ENCODE results near the gene CD3E.

Gene CD3E

DNA sequence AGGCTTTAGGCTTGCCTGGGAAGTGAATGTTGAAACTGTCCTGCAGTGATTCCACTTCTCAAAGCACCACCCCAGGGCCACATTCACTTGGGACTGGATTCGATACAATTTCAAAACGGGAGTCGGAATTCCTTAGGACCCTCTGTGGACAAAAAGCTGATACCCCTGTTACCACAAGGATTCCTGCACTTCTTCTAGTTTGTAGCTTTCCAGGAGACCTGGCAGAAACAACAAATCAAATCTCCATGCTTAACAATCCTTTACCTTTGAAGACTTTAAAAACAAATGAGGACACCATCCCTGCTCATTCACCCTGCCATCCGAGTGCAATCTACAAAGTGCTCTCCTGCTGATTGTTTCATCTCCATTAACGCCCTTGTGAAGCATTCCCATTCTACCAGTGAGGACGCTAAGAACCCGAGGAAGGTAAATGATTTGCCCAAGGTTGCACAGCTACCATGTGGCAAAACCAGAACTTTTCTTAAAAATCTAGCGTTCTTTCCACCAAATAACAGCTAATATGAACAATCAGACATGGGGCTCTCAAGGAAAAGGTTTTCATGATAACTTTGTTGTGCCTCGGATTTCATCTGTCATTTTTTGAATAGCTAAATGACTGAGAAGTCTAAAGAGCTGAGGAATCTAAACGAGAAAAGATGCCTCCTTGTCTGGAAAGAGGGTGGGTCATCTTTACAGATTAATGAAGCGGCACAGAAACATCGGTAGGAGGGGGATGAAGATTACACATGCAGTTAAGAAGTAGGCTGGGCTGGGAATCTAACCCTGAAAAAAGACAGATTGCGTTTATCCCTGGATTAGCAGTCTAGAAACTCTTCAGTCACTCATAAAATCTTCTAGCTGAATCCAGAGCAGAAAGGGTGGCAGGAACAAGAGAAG lies 39.7 kb upstream of the CD3E start:
- no peaks in the 10 kb centered on the region for H3K9me2 ChIP-seq (replicated peaks; ENCODE audit: insufficient read depth, low read length)
- no peaks in the 10 kb centered on the region for H3K27me3 ChIP-seq (ENCODE audit: low read length)
- TF ChIP-seq, protein P1, sequence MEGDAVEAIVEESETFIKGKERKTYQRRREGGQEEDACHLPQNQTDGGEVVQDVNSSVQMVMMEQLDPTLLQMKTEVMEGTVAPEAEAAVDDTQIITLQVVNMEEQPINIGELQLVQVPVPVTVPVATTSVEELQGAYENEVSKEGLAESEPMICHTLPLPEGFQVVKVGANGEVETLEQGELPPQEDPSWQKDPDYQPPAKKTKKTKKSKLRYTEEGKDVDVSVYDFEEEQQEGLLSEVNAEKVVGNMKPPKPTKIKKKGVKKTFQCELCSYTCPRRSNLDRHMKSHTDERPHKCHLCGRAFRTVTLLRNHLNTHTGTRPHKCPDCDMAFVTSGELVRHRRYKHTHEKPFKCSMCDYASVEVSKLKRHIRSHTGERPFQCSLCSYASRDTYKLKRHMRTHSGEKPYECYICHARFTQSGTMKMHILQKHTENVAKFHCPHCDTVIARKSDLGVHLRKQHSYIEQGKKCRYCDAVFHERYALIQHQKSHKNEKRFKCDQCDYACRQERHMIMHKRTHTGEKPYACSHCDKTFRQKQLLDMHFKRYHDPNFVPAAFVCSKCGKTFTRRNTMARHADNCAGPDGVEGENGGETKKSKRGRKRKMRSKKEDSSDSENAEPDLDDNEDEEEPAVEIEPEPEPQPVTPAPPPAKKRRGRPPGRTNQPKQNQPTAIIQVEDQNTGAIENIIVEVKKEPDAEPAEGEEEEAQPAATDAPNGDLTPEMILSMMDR (IDR thresholded peaks at IDR 0.05; ENCODE audit: insufficient read depth, low read length, poor library complexity, severe bottlenecking) = no peak
- no peak for TF ChIP-seq EZH2phosphoT487 (conservative IDR thresholded peaks at IDR 0.05; ENCODE audit: low read length)
- H3K4me2 ChIP-seq (ENCODE audit: low read depth, low read length, poor library complexity, severe bottlenecking) = no peak overlapping the region
- no peak overlapping the region for H3K4me3 ChIP-seq (ENCODE audit: insufficient read depth, low read length, poor library complexity, severe bottlenecking)
- no peak overlapping the region for H3K27ac ChIP-seq (ENCODE audit: low read depth, low read length)
- no peak overlapping the region for H2AFZ ChIP-seq (ENCODE audit: low read depth, low read length, severe bottlenecking)
- no peak overlapping the region for H3K9ac ChIP-seq (ENCODE audit: low read length)
- H3K36me3 ChIP-seq (ENCODE audit: low read length) = no peaks in the 10 kb centered on the region
- no peaks in the 10 kb centered on the region for H3F3A ChIP-seq (ENCODE audit: insufficient read depth)
- no peaks in the 10 kb centered on the region for H4K20me1 ChIP-seq (ENCODE audit: low read depth, low read length)
- H3K79me2 ChIP-seq (ENCODE audit: insufficient read depth, low read length) = no peaks in the 10 kb centered on the region
- H3K9me3 ChIP-seq (ENCODE audit: insufficient read depth, low read length) = no peaks in the 10 kb centered on the region

DNA sequence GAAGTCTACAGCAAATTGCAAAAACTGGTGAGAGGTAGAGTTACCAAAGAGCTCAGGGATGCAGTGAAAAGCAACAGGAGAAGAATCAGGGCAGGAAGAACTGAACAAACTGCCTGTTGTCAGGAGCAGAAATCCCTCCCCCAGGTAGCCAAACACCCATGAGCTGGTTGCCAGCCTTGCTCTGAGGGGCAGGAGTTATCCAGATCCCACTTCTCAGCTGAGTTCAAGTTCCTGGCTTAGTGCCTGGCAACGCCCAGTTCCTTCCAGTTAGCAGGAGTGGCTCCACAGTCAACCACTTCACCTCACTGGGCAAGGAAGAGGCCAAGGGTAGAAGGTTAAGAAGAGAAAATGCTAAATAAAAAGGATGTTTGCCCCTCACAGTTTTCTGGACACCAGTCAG lies 38.6 kb upstream of the CD3E start:
- H3K4me2 ChIP-seq (ENCODE audit: low read depth, low read length, poor library complexity, severe bottlenecking) = no peak overlapping the region
- H3K9ac ChIP-seq (ENCODE audit: low read length) = no peak overlapping the region
- H3K27me3 ChIP-seq (ENCODE audit: low read length) = no peaks in the 10 kb centered on the region
- no peak overlapping the region for H3K27ac ChIP-seq (ENCODE audit: low read depth, low read length)
- H3K79me2 ChIP-seq (ENCODE audit: insufficient read depth, low read length) = no peaks in the 10 kb centered on the region
- no peak overlapping the region for H2AFZ ChIP-seq (ENCODE audit: low read depth, low read length, severe bottlenecking)
- no peaks in the 10 kb centered on the region for H3F3A ChIP-seq (ENCODE audit: insufficient read depth)
- no peaks in the 10 kb centered on the region for H3K9me3 ChIP-seq (ENCODE audit: insufficient read depth, low read length)
- no peak overlapping the region for H3K4me3 ChIP-seq (ENCODE audit: insufficient read depth, low read length, poor library complexity, severe bottlenecking)
- H4K20me1 ChIP-seq (ENCODE audit: low read depth, low read length) = no peaks in the 10 kb centered on the region
- H3K36me3 ChIP-seq (ENCODE audit: low read length) = no peaks in the 10 kb centered on the region
- no peak for TF ChIP-seq EZH2phosphoT487 (conservative IDR thresholded peaks at IDR 0.05; ENCODE audit: low read length)
- TF ChIP-seq, protein P1 (IDR thresholded peaks at IDR 0.05; ENCODE audit: insufficient read depth, low read length, poor library complexity, severe bottlenecking) = no peak
- no peaks in the 10 kb centered on the region for H3K9me2 ChIP-seq (replicated peaks; ENCODE audit: insufficient read depth, low read length)

DNA sequence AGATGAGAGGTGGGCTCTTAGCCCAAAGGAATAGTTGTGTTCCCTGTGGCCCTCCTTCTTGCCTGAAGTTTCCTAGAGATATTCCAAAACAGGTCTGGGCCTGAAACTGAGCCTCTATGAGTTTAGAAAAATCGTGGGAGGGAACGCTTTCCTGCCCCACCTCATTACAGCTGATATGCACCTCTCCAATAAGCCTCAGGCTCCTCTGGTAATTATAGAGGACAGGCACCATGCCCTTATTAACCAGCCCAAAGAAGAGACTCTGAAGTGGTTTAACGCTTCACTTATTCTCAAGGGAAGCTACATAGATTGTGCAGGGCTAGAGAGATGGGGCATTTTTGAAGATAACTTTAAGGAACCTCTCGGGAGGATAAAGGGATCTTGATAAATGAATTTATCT lies 37.0 kb upstream of the CD3E start:
- Histone ChIP-seq H3F3A (ENCODE audit: insufficient read depth) (no peaks in the 10 kb centered on the region), H3K9ac (ENCODE audit: low read length) (no peak overlapping the region), H3K36me3 (ENCODE audit: low read length) (no peaks in the 10 kb centered on the region), H3K9me2 (replicated peaks; ENCODE audit: insufficient read depth, low read length) (no peaks in the 10 kb centered on the region), H3K27me3 (ENCODE audit: low read length) (no peaks in the 10 kb centered on the region), H3K4me3 (ENCODE audit: insufficient read depth, low read length, poor library complexity, severe bottlenecking) (no peak overlapping the region), H3K79me2 (ENCODE audit: insufficient read depth, low read length) (no peaks in the 10 kb centered on the region), H3K4me2 (ENCODE audit: low read depth, low read length, poor library complexity, severe bottlenecking) (no peak overlapping the region), H2AFZ (ENCODE audit: low read depth, low read length, severe bottlenecking) (no peak overlapping the region), H3K9me3 (ENCODE audit: insufficient read depth, low read length) (no peaks in the 10 kb centered on the region), H3K27ac (ENCODE audit: low read depth, low read length) (no peak overlapping the region), H4K20me1 (ENCODE audit: low read depth, low read length) (no peaks in the 10 kb centered on the region)
- TF ChIP-seq, protein P1 (IDR thresholded peaks at IDR 0.05; ENCODE audit: insufficient read depth, low read length, poor library complexity, severe bottlenecking) = no peak
- no peak for TF ChIP-seq EZH2phosphoT487 (conservative IDR thresholded peaks at IDR 0.05; ENCODE audit: low read length)
